NB4 (cell line): ENCODE results near the gene BRINP2.

Experiments
- DNase-seq: peaks from one replicate; pipeline ENCODE4 v3.0.0; 2010; ENCODE audit warnings: low read depth
- H3K4me3 ChIP-seq: one replicate; pipeline ENCODE4 v1.5.1; 2011; ENCODE audit warnings: mild to moderate bottlenecking, low read depth, low read length, moderate library complexity
- MYC ChIP-seq: IDR thresholded peaks from 2 replicates; pipeline ENCODE4 v1.6.1; 2011; ENCODE audit warnings: low read depth, low read length
- POLR2A ChIP-seq: IDR thresholded peaks from 2 replicates; pipeline ENCODE4 v1.6.1; 2011; ENCODE audit warnings: mild to moderate bottlenecking; ENCODE audit not compliant: insufficient read length; ENCODE audit errors: extremely low read depth
- TF ChIP-seq, protein P1 (sequence below): IDR thresholded peaks from one replicate; pipeline ENCODE4 v1.5.1; 2012; ENCODE audit warnings: low read depth, low read length
- TF ChIP-seq, protein P2 (sequence below): IDR thresholded peaks from 2 replicates; pipeline ENCODE4 v1.6.1; 2011; ENCODE audit warnings: low read depth, low read length

The BRINP2 gene

DNA sequence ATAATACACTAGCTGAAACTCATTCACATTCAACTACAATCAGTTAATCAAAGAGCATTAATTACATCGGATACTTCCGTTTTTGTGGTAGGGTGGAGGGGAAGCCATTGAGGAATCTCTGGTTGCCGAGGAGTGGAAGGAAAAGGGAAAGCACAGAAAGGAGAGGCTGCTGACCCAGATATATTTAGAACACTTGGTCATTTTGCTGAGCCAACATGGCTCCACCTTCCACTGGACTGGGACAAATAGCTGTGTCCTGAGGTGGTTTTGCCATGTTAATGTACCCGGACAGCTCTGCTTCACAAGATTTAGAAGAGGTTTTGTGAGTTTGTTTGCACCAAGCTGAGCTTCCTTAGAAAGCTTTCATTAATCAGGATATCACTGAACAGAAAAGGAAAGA lies 32.4 kb upstream of the BRINP2 start:
- TF ChIP-seq, protein P1, sequence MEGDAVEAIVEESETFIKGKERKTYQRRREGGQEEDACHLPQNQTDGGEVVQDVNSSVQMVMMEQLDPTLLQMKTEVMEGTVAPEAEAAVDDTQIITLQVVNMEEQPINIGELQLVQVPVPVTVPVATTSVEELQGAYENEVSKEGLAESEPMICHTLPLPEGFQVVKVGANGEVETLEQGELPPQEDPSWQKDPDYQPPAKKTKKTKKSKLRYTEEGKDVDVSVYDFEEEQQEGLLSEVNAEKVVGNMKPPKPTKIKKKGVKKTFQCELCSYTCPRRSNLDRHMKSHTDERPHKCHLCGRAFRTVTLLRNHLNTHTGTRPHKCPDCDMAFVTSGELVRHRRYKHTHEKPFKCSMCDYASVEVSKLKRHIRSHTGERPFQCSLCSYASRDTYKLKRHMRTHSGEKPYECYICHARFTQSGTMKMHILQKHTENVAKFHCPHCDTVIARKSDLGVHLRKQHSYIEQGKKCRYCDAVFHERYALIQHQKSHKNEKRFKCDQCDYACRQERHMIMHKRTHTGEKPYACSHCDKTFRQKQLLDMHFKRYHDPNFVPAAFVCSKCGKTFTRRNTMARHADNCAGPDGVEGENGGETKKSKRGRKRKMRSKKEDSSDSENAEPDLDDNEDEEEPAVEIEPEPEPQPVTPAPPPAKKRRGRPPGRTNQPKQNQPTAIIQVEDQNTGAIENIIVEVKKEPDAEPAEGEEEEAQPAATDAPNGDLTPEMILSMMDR = no peak
- TF ChIP-seq, protein P2, sequence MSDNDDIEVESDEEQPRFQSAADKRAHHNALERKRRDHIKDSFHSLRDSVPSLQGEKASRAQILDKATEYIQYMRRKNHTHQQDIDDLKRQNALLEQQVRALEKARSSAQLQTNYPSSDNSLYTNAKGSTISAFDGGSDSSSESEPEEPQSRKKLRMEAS = no peak
- TF ChIP-seq POLR2A = no peak
- no peak for TF ChIP-seq MYC
- no peak overlapping the region for H3K4me3 ChIP-seq
- no peak for DNase-seq

DNA sequence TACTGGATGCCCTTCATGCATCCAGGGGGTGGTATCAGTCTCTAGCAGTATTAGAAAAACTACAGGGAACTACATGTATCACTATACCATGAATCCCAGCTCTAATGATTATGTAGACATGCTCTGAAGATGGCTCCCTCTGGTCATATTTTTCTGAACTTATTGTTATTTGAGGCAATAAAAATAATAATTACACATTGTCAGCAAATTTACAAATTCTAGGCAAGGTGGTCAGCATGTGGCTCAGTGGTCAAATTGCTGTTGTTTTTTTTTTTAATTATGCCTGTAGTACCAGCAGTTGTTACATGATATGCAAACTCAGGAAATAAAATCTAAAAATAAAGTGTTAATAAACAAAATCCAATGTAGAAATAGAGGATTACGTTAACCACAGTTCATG lies 28.7 kb upstream of the BRINP2 start:
- H3K4me3 ChIP-seq = no peak overlapping the region
- TF ChIP-seq, protein P2 = no peak
- TF ChIP-seq MYC (no peak), POLR2A (no peak)
- TF ChIP-seq, protein P1 = no peak
- no peak for DNase-seq

DNA sequence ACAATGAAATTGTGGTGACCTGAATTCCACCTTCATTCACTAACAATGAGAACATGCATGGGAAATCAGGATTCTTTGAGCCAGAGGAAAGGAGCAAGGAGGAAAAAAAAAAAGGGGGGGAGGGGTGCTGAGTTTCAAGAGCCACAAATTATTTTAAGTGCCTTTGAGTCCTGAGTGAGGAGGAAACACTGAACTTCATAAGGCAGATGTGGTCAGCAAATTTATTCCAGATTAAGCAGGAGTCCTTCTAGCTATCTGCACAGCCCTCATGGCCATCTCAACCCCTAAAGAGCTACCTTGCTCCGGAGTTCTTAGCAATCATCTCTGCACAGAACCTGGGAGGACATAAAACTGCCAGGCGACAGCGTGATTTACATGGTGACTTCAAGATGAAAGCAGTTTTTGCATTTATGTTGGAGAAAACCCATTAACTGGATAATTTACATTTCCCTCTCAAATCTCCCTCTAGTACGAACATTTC lies 27.9 kb upstream of the BRINP2 start:
- H3K4me3 ChIP-seq = no peak overlapping the region
- no peak for TF ChIP-seq POLR2A
- no peak for DNase-seq

DNA sequence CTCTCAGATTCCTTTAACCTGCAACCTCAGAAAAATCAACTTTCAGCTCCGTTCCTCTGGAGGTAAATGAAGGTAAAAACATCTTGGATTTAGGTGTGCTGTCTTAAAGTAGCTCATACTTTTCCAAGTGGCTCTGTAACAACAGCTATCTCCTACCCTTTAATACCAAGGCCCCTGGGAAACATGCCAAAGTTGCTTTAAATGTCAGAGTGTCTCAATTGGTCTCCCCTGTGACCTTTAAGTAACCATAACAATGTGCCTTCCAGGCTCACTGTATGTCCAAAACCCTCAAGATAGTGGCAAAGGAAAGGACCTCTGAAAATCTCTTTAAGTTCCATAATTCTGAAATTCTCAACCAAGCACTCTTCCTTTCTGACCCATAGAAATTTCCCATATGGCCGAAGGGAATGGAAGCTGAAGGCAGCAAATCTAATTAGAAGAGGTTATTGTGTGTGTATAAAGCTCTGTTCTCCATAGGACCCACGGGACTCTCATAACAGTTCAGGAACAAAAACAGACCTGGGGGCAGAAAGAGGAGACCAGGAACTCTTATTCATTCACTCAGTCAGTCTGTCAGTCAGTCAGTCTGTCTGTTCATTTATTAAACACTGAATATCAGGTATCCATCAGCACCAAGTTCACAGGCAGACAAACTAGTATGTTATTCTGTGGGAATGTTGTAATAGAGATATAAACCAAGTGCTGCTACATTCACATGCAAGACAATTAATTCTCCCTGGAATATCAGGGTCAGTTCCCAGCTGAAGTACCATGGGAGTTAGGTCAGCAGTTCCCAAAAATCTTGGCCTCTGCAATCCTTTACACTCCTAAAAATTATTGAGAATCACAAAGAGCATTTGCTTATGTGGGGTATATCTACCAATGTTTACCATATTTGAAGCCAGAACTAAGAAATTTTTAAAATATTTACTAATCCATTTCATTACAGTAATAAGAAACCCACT lies 25.4 kb upstream of the BRINP2 start:
- H3K4me3 ChIP-seq = no peak overlapping the region
- DNase-seq = no peak
- TF ChIP-seq POLR2A (no peak), MYC (no peak)
- TF ChIP-seq, protein P1 = no peak
- TF ChIP-seq, protein P2 = no peak

DNA sequence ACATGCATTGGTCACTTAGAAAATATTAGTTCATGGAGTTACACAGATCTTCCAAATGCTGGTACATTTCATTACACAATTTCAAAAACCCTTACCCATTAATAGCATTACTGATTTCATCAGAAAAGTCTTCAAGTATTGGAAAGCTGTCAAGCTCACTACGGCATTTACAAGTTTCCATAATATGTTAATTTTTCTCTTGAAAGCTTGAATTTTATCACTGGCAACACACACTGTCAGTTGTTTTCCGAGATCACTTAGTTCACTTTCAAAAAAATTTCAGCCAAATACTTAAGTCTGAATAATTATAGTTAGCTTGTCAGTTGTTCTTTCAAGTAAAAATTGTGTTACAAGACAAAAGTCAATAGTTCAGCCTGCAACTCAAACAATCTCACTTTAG lies 24.3 kb upstream of the BRINP2 start:
- H3K4me3 ChIP-seq = no peak overlapping the region
- TF ChIP-seq POLR2A = no peak
- TF ChIP-seq, protein P2 = no peak
- no peak for TF ChIP-seq MYC
- TF ChIP-seq, protein P1 = no peak
- DNase-seq = no peak

DNA sequence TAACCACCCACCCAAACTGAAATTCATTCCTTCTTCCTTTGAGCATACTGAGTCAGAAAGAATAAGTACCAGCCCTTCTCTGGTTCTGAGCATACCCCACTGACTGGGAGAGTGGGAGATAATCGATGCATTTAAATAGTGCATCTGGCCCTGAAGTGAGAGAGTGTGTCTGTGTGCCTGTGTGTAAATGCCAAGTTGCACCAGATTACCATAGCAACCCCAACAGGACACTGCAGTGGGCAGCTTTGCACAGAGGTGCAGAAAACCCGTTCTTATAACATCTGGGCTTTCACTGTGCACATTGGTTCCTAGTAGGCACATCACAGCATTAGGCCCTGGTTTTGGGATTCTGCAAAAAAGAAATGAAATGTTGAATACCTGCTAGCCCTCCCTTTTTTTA lies 8.5 kb upstream of the BRINP2 start:
- DNase-seq = no peak
- TF ChIP-seq, protein P2 = no peak
- TF ChIP-seq, protein P1 = no peak
- no peak for TF ChIP-seq MYC
- no peak for TF ChIP-seq POLR2A
- no peak overlapping the region for H3K4me3 ChIP-seq
